B cell (primary cell): ENCODE measurements around the gene TSPAN9. TPM values are rescaled to one million over a fixed set of nuclear protein-coding genes. Genes with fewer than 3 reads are reported as not detected.

ENCODE experiments used
- ATAC-seq: fragments of 200-7000 bp; cut with Tn5 transposase; one replicate; pipeline ENCODE4 v1.10.0; 2021; ENCODE audit warnings: low read depth, mild to moderate bottlenecking, moderate number of reproducible peaks, moderate library complexity
- CTCF ChIA-PET: fragments of 350-600 bp; sonication (Branson Sonifier 250); formaldehyde crosslinking; loops from one replicate; lab custom pipeline; 2021; ENCODE audit warnings: antibody characterized with exemption, inconsistent platforms; lab: Charles Lee
- POLR2A ChIA-PET: fragments of 350-600 bp; sonication (Branson Sonifier 250); formaldehyde crosslinking; loops from one replicate; lab custom pipeline; 2021; ENCODE audit warnings: antibody characterized with exemption; lab: Charles Lee
- DNase-seq: peaks from one replicate; pipeline ENCODE4 v3.0.0; 2013
- H2AFZ ChIP-seq: 2 replicates; pipeline ENCODE4 v1.6.1; 2012; ENCODE audit warnings: mild to moderate bottlenecking, low read depth, low read length; ENCODE audit not compliant: insufficient read depth, poor library complexity, severe bottlenecking
- H3K27ac ChIP-seq, 2 donors: 1 replicate in 1 of 2; 2 replicates in 1 of 2; pipeline ENCODE4 v1.5.1; 2012 to 2013; ENCODE audit warnings: low read length in 2 of 2, mild to moderate bottlenecking in 2 of 2, moderate library complexity in 1 of 2
- H3K27me3 ChIP-seq, 4 experiments: fragments of 200-600 bp in 1 of 4; sonication (generic) in 1 of 4; replicated peaks in 1 of 4; 1 replicate in 2 of 4; 2 replicates in 2 of 4; pipeline versions ENCODE4 v1.6.1 to v1.7.0; 2013 to 2016; ENCODE audit warnings: low read length in 3 of 4, mild to moderate bottlenecking in 2 of 4, mixed read lengths in 1 of 4, moderate library complexity in 1 of 4; ENCODE audit not compliant: insufficient read depth in 4 of 4, control insufficient read depth in 3 of 4; ENCODE audit errors: control extremely low read depth in 1 of 4
- H3K36me3 ChIP-seq, 2 experiments: replicated peaks in 1 of 2; 1 replicate in 1 of 2; 2 replicates in 1 of 2; pipeline versions ENCODE4 v1.6.1 to v1.7.1; 2013; ENCODE audit warnings: low read length in 1 of 2; ENCODE audit not compliant: insufficient read depth in 2 of 2, control insufficient read depth in 1 of 2; ENCODE audit errors: control extremely low read depth in 1 of 2, extremely low read depth in 1 of 2
- H3K4me1 ChIP-seq, 2 donors: fragments of 200-600 bp in 1 of 2; sonication (generic) in 1 of 2; 1 replicate in 1 of 2; 2 replicates in 1 of 2; pipeline versions ENCODE4 v1.5.1 to v1.6.1; 2013 to 2017; ENCODE audit warnings: low read length in 2 of 2; ENCODE audit not compliant: control insufficient read depth in 2 of 2, insufficient read depth in 2 of 2
- H3K4me2 ChIP-seq: replicated peaks from 2 replicates; pipeline ENCODE3; 2012; ENCODE audit warnings: mild to moderate bottlenecking, low read depth, low read length; ENCODE audit not compliant: poor library complexity, severe bottlenecking
- H3K4me3 ChIP-seq, 5 experiments: fragments of 200-600 bp in 1 of 5; sonication (generic) in 1 of 5; 1 replicate in 3 of 5; 2 replicates in 2 of 5; pipeline versions ENCODE4 v1.5.1 to v1.7.0; 2011 to 2016; ENCODE audit warnings: low read length in 4 of 5, mild to moderate bottlenecking in 4 of 5, low read depth in 2 of 5, control low read depth in 1 of 5, moderate library complexity in 1 of 5; ENCODE audit not compliant: insufficient read depth in 1 of 5; ENCODE audit errors: control extremely low read depth in 1 of 5, extremely low read depth in 1 of 5
- H3K79me2 ChIP-seq: fragments of 200-600 bp; sonication (generic); one replicate; pipeline ENCODE4 v1.6.0; 2016; ENCODE audit warnings: low read length; ENCODE audit not compliant: control insufficient read depth, insufficient read depth
- H3K9ac ChIP-seq: fragments of 200-600 bp; sonication (generic); 2 replicates; pipeline ENCODE4 v1.6.1; 2017; ENCODE audit warnings: mild to moderate bottlenecking, low read length, moderate library complexity
- H3K9me3 ChIP-seq, 3 donors: one replicate each; pipeline versions ENCODE4 v1.6.1 to v1.7.1; 2013; ENCODE audit warnings: low read length in 2 of 3; ENCODE audit not compliant: control insufficient read depth in 2 of 3, insufficient read depth in 1 of 3; ENCODE audit errors: control extremely low read depth in 1 of 3
- H4K20me1 ChIP-seq: 2 replicates; pipeline ENCODE4 v1.6.0; 2012; ENCODE audit warnings: mild to moderate bottlenecking, low read length; ENCODE audit not compliant: insufficient read depth, control insufficient read depth, poor library complexity, severe bottlenecking
- H3K27ac Mint-ChIP-seq: one replicate; pipeline ENCODE4 v1.8.0; 2021; ENCODE audit warnings: mixed read lengths
- H3K27me3 Mint-ChIP-seq: one replicate; pipeline ENCODE4 v1.8.0; 2021; ENCODE audit warnings: mixed read lengths
- H3K4me1 Mint-ChIP-seq: one replicate; pipeline ENCODE4 v1.8.0; 2021; ENCODE audit warnings: mixed read lengths
- H3K4me3 Mint-ChIP-seq: one replicate; pipeline ENCODE4 v1.8.0; 2021; ENCODE audit warnings: mixed read lengths
- H3K9me3 Mint-ChIP-seq: one replicate; pipeline ENCODE4 v1.8.0; 2022; ENCODE audit warnings: mixed read lengths; ENCODE audit not compliant: insufficient read depth
- EZH2 ChIP-seq: IDR thresholded peaks from 2 replicates; pipeline ENCODE4 v1.6.1; 2012; ENCODE audit warnings: borderline replicate concordance, low read depth, mild to moderate bottlenecking, moderate library complexity, low read length; ENCODE audit not compliant: insufficient read depth, poor library complexity, severe bottlenecking
- WGBS: methylation state at CpG from one replicate; pipeline ENCODE4 v1.1.5; 2013; ENCODE audit warnings: missing lambda C conversion rate; ENCODE audit not compliant: insufficient coverage; 5-methylcytosine and 5-hydroxymethylcytosine counted together
- intact Hi-C: fragments of 100-400 bp; cut with micrococcal nuclease; formaldehyde crosslinking; loops from one replicate; pipeline ENCODE4 v1.10.0; 2022
- polyA plus RNA-seq: library from polyadenylated mRNA; depleted of rRNA; stranded (reverse); fragments of >200 nt; gene quantifications from 2 replicates; pipeline ENCODE4 v1.2.3, GENCODE V29; 2012
- total RNA-seq, 2 donors: library from RNA; stranded (reverse); fragments of 120-200 nt in 1 of 2; gene quantifications; 1 replicate in 1 of 2; 2 replicates in 1 of 2; pipeline versions ENCODE4 v1.2.3 to v1.2.4, GENCODE V29; 2013 to 2022
- TF ChIP-seq, protein P1 (sequence below): fragments of 200-600 bp; IDR thresholded peaks from one replicate; pipeline ENCODE4 v1.8.0; 2022; ENCODE audit warnings: antibody characterized with exemption, mild to moderate bottlenecking

Gene TSPAN9
- total and polyA plus RNA-seq, 2 donors (not counting 1 experiment from before 2014, with no cell fraction given): 0.15 to 0.37 TPM

DNA sequence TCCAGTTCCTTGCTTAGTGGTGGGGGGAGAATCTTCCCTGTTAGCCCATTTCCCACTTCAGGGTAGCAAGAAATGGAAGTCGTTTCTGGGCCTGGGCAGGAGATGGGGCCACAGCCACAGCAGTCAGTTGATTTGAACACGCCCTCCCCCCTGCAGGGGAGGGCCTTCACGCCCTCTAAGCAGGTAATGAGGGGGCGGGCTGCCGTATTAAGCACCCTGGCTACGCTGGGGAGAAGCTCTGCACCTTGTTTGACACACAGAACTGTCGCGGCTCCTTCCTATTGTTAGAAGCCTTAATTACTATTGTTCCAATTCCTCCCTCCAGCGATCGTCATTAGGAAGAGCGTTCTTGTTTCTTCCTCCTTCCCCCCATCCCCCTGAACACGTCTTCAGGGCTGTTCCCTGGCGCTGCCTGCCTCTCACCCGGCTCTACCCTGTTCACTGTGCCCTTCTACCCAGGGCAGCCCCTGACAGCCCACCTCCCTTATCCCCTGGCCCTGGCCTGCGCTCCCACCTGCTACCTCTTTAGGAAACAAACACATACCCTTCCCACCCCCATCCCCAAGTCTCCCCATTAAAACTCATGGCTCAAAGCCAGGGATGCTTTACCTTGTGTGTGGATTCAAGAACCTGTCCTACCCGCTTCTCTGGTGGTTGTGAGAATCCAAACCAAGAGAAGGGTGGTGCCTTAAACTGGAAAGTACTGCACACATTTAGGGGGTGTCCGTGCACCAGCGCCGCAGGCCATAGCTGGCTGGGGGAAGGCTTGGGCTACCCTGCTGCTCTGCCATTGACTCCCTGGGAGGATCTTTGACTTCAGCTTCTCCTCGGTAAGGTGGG is 137.6 kb downstream of the TSPAN9 start:
- Histone ChIP-seq H3K9ac (no peak overlapping the region), H3K9me3 (no peaks in the 10 kb centered on the region), H3K79me2 (no peaks in the 10 kb centered on the region), H4K20me1 (no peaks in the 10 kb centered on the region), H3K4me3 (no peak overlapping the region), H3K36me3 (no peaks in the 10 kb centered on the region), H3K27ac (no peak overlapping the region), H3K4me1 (no peaks in the 10 kb centered on the region), H3K27me3 (no peaks in the 10 kb centered on the region), H2AFZ (no peak overlapping the region), H3K4me2 (no peak overlapping the region)
- H3K27ac Mint-ChIP-seq: no peak overlapping the region
- H3K4me3 Mint-ChIP-seq: no peak overlapping the region
- POLR2A ChIA-PET: interaction anchor here (0.7 kb wide), 1 partner anchor 133 kb away, joined by 3 read pairs; no protein-coding TSS in a partner anchor
- peaks cover 18% of the 10 kb centered on the region for H3K27me3 Mint-ChIP-seq
- no peaks in the 10 kb centered on the region for H3K9me3 Mint-ChIP-seq
- peaks cover 5% of the 10 kb centered on the region for H3K4me1 Mint-ChIP-seq
- CTCF ChIA-PET: interaction anchor here (1.5 kb wide), 1 partner anchor 9 kb away, joined by 3 read pairs; no protein-coding TSS in a partner anchor
- intact Hi-C loops: no loop called here
- TF ChIP-seq, protein P1, sequence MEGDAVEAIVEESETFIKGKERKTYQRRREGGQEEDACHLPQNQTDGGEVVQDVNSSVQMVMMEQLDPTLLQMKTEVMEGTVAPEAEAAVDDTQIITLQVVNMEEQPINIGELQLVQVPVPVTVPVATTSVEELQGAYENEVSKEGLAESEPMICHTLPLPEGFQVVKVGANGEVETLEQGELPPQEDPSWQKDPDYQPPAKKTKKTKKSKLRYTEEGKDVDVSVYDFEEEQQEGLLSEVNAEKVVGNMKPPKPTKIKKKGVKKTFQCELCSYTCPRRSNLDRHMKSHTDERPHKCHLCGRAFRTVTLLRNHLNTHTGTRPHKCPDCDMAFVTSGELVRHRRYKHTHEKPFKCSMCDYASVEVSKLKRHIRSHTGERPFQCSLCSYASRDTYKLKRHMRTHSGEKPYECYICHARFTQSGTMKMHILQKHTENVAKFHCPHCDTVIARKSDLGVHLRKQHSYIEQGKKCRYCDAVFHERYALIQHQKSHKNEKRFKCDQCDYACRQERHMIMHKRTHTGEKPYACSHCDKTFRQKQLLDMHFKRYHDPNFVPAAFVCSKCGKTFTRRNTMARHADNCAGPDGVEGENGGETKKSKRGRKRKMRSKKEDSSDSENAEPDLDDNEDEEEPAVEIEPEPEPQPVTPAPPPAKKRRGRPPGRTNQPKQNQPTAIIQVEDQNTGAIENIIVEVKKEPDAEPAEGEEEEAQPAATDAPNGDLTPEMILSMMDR: no peak
- TF ChIP-seq EZH2: no peak
- DNase-seq: no peak
- no peak for ATAC-seq
- 71% methylated on average over 20 of the region's 20 CpGs for WGBS

- Histone ChIP-seq H3K36me3 (no peaks in the 10 kb centered on the region), H3K4me1 (no peaks in the 10 kb centered on the region), H3K9ac (no peak overlapping the region), H3K4me3 (no peak overlapping the region), H3K4me2 (no peak overlapping the region), H3K79me2 (no peaks in the 10 kb centered on the region), H3K9me3 (no peaks in the 10 kb centered on the region), H4K20me1 (no peaks in the 10 kb centered on the region), H3K27ac (no peak overlapping the region), H2AFZ (no peak overlapping the region), H3K27me3 (no peaks in the 10 kb centered on the region)
- Mint-ChIP-seq H3K4me1 (peaks cover 5% of the 10 kb centered on the region), H3K27ac (no peak overlapping the region), H3K4me3 (no peak overlapping the region), H3K9me3 (no peaks in the 10 kb centered on the region), H3K27me3 (peaks cover 18% of the 10 kb centered on the region)
- TF ChIP-seq, protein P1: no peak
- no peak for TF ChIP-seq EZH2
- intact Hi-C loops: no loop called here
- WGBS: 73% methylated on average over 13 of the region's 13 CpGs
- ATAC-seq: no peak
- CTCF ChIA-PET: no interaction called here
- POLR2A ChIA-PET: no interaction called here
- no peak for DNase-seq
These were observed 138.3 kb downstream of the TSPAN9 start for GRCh38 chr12:3215410-3215975.
